Esophagus muscularis mucosa (tissue), 3 donors: Measurements from ENCODE around the gene USP33.

ENCODE experiments used
- CTCF ChIP-seq, 3 experiments: fragments of 200-600 bp in 2 of 3; fragments of 450-650 bp in 1 of 3; sonication (generic) in 2 of 3; IDR thresholded peaks; one replicate each; pipeline ENCODE4 v1.5.1; 2017 to 2019; ENCODE audit warnings: antibody characterized with exemption in 3 of 3, mild to moderate bottlenecking in 2 of 3, moderate library complexity in 1 of 3
- POLR2A ChIP-seq: fragments of 450-650 bp; IDR thresholded peaks from one replicate; pipeline ENCODE4 v1.6.1; 2017; ENCODE audit warnings: antibody characterized with exemption, moderate library complexity, mild to moderate bottlenecking, low read depth
- POLR2AphosphoS5 ChIP-seq, 2 donors: sonication (generic); formaldehyde crosslinking; IDR thresholded peaks; one replicate each; pipeline ENCODE4 v1.6.1; 2017; ENCODE audit warnings: antibody characterized with exemption in 2 of 2

- TF ChIP-seq CTCF (IDR thresholded peaks at IDR 0.05) (no peak), POLR2AphosphoS5 (IDR thresholded peaks at IDR 0.05) (no peak), POLR2A (no peak)
These were observed 98.0 kb downstream of the USP33 start for GRCh38 chr1:77661696-77662095.
